Uterus (tissue), 4 donors: ENCODE results near the gene FLT1. TPM values are rescaled to one million over a fixed set of nuclear protein-coding genes. Genes with fewer than 3 reads are reported as not detected.

Experiments used
- DNase-seq, 2 donors: peaks; one replicate each; pipeline ENCODE4 v3.0.0-alpha.2; 2019 to 2020
- H3K27ac ChIP-seq, 2 donors: fragments of 200-600 bp; sonication (generic); 1 replicate in 1 of 2; 2 replicates in 1 of 2; pipeline ENCODE4 v1.5.1; 2016 to 2018
- H3K27me3 ChIP-seq, 2 donors: fragments of 200-600 bp; sonication (generic); one replicate each; pipeline ENCODE4 v1.5.1; 2018 to 2019; ENCODE audit warnings: control low read depth in 1 of 2
- H3K36me3 ChIP-seq, 2 donors: fragments of 200-600 bp; sonication (generic); one replicate each; pipeline ENCODE4 v1.5.1; 2019; ENCODE audit warnings: control low read depth in 1 of 2
- H3K4me1 ChIP-seq, 2 donors: fragments of 200-600 bp; sonication (generic); one replicate each; pipeline ENCODE4 v1.5.1; 2018 to 2019; ENCODE audit warnings: control low read depth in 1 of 2
- H3K4me3 ChIP-seq, 2 donors: fragments of 200-600 bp; sonication (generic); 1 replicate in 1 of 2; 2 replicates in 1 of 2; pipeline ENCODE4 v1.5.1; 2018 to 2019; ENCODE audit warnings: mild to moderate bottlenecking in 1 of 2
- H3K9me3 ChIP-seq, 2 donors: fragments of 200-600 bp; sonication (generic); one replicate each; pipeline ENCODE4 v1.5.1; 2019; ENCODE audit warnings: control low read depth in 1 of 2
- CTCF ChIP-seq, 4 experiments: fragments of 200-600 bp in 2 of 4; fragments of 450-650 bp in 2 of 4; sonication (generic) in 2 of 4; IDR thresholded peaks; one replicate each; pipeline ENCODE4 v1.5.1; 2016 to 2019; ENCODE audit warnings: antibody characterized with exemption in 4 of 4, mild to moderate bottlenecking in 2 of 4, moderate library complexity in 1 of 4
- POLR2A ChIP-seq, 2 donors: fragments of 450-650 bp; IDR thresholded peaks; one replicate each; pipeline ENCODE4 v1.6.1; 2016; ENCODE audit warnings: antibody characterized with exemption in 2 of 2, mild to moderate bottlenecking in 1 of 2, moderate library complexity in 1 of 2
- intact Hi-C: fragments of 100-400 bp; cut with DNase I; formaldehyde crosslinking; loops from one replicate; pipeline ENCODE4 v1.15.1; 2023; ENCODE audit warnings: low total_unique reads
- total RNA-seq, 4 donors: library from RNA; depleted of rRNA in 3 of 4; stranded (reverse); fragments of >200 nt in 3 of 4; gene quantifications; one replicate each; pipeline versions ENCODE4 v1.1.0 to v1.2.4, GENCODE V29; 2014 to 2023
- donor health status: DM: yes; HTN: yes; CAD: no.

Gene FLT1
- total RNA-seq, 4 donors from 2014 or later: 53.2 to 95.3 (median 62.0) TPM

GRCh38 chr13:28357911-28358433 lies 137.0 kb downstream of the FLT1 start:
- intact Hi-C loops: no loop called here
- H3K9me3 ChIP-seq: no peaks in the 10 kb centered on the region
- DNase-seq: no peak
- no peaks in the 10 kb centered on the region for H3K27me3 ChIP-seq
- no peak for TF ChIP-seq POLR2A (IDR thresholded peaks at IDR 0.05)
- no peak for TF ChIP-seq CTCF (IDR thresholded peaks at IDR 0.05)
- H3K4me3 ChIP-seq: no peak overlapping the region
- no peaks in the 10 kb centered on the region for H3K4me1 ChIP-seq
- no peak overlapping the region for H3K27ac ChIP-seq
- H3K36me3 ChIP-seq: no peaks in the 10 kb centered on the region

- TF ChIP-seq CTCF (IDR thresholded peaks at IDR 0.05): no peak
- TF ChIP-seq POLR2A (IDR thresholded peaks at IDR 0.05): no peak
- Histone ChIP-seq H3K4me1 (no peaks in the 10 kb centered on the region), H3K27ac (no peak overlapping the region), H3K36me3 (no peaks in the 10 kb centered on the region), H3K27me3 (no peaks in the 10 kb centered on the region), H3K9me3 (no peaks in the 10 kb centered on the region), H3K4me3 (no peak overlapping the region)
- intact Hi-C loops: no loop called here
- DNase-seq: no peak
Observed at GRCh38 chr13:28357247-28357825, 137.6 kb downstream of the FLT1 start.

GRCh38 chr13:28356561-28357021 lies 138.3 kb downstream of the FLT1 start:
- no peaks in the 10 kb centered on the region for H3K36me3 ChIP-seq
- intact Hi-C loops: no loop called here
- no peak for DNase-seq

GRCh38 chr13:28355822-28356371 lies 139.0 kb downstream of the FLT1 start:
- H3K36me3 ChIP-seq: no peaks in the 10 kb centered on the region
- intact Hi-C loops: no loop called here
- no peaks in the 10 kb centered on the region for H3K4me1 ChIP-seq
- H3K27ac ChIP-seq: no peak overlapping the region
- no peak for DNase-seq
- no peak overlapping the region for H3K4me3 ChIP-seq
- H3K9me3 ChIP-seq: no peaks in the 10 kb centered on the region
- H3K27me3 ChIP-seq: no peaks in the 10 kb centered on the region
- TF ChIP-seq POLR2A (IDR thresholded peaks at IDR 0.05) (no peak), CTCF (IDR thresholded peaks at IDR 0.05) (no peak)

More at GRCh38 chr13:28356561-28357021, 138.3 kb downstream of the FLT1 start:
- no peak overlapping the region for H3K27ac ChIP-seq
- H3K4me3 ChIP-seq: no peak overlapping the region
- H3K9me3 ChIP-seq: no peaks in the 10 kb centered on the region
- TF ChIP-seq POLR2A (IDR thresholded peaks at IDR 0.05) (no peak), CTCF (IDR thresholded peaks at IDR 0.05) (no peak)
- no peaks in the 10 kb centered on the region for H3K4me1 ChIP-seq
- H3K27me3 ChIP-seq: no peaks in the 10 kb centered on the region

GRCh38 chr13:28355046-28355821 lies 139.7 kb downstream of the FLT1 start:
- intact Hi-C loops: no loop called here
- no peak overlapping the region for H3K4me3 ChIP-seq
- no peaks in the 10 kb centered on the region for H3K27me3 ChIP-seq
- H3K9me3 ChIP-seq: no peaks in the 10 kb centered on the region
- no peaks in the 10 kb centered on the region for H3K4me1 ChIP-seq
- TF ChIP-seq POLR2A (IDR thresholded peaks at IDR 0.05): no peak
- no peak for TF ChIP-seq CTCF (IDR thresholded peaks at IDR 0.05)
- DNase-seq: no peak
- H3K36me3 ChIP-seq: no peaks in the 10 kb centered on the region
- H3K27ac ChIP-seq: no peak overlapping the region
